ENCODE data around the gene NFATC3. TPM values are rescaled to one million over a fixed set of nuclear protein-coding genes. Genes with fewer than 3 reads are reported as not detected.

Gene NFATC3
- total RNA-seq, 2 donors from 2014 or later, result 24.5 to 45.0 TPM

- no peak for DNase-seq (ENCODE audit: low spot score)
- no peak for TF ChIP-seq CTCF (IDR thresholded peaks at IDR 0.05)
- peaks cover 0 to 60% of the 10 kb centered on the region in 2 donors for H3K4me1 ChIP-seq
- peaks cover 46% of the 10 kb centered on the region for H3K36me3 ChIP-seq
- H3K27ac ChIP-seq, result peak overlapping the region; percentile 89 to 94
- no peaks in the 10 kb centered on the region for H3K9me3 ChIP-seq
- H3K4me3 ChIP-seq, result no peak overlapping the region
- no peaks in the 10 kb centered on the region for H3K27me3 ChIP-seq
Measured at GRCh38 chr16:68250951-68251350, 165.8 kb downstream of the NFATC3 start.

- Histone ChIP-seq H3K36me3 (peaks cover 52% of the 10 kb centered on the region), H3K4me1 (peaks cover 0 to 51% of the 10 kb centered on the region in 2 donors), H3K27me3 (no peaks in the 10 kb centered on the region), H3K9me3 (no peaks in the 10 kb centered on the region), H3K4me3 (no peak overlapping the region), H3K27ac (peak overlapping the region; percentile 89 to 94)
- TF ChIP-seq CTCF (IDR thresholded peaks at IDR 0.05), result no peak
- no peak for DNase-seq (ENCODE audit: low spot score)
Measured at GRCh38 chr16:68251832-68252231, 166.7 kb downstream of the NFATC3 start.

DNA sequence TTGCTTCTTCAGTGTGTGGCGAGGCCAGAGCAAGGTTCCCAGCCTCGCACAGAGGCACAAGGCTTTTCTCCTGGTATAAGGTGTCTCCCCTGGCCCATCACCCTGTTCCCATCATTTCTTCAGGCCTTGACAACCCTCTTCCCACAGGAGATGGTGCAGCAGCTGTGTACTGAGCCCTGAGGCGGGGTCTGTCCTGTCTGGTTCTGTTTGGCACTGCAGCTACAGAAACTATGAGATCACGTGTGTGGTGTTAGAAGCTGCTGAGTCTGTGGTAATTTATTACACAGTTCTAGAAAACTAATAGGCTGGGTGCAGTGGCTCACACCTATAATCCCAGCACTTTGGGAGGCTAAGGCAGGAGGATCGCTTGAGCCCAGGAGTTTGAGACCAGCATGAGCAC is 167.2 kb downstream of the NFATC3 start:
- Histone ChIP-seq H3K4me1 (peaks cover 0 to 46% of the 10 kb centered on the region in 2 donors), H3K9me3 (no peaks in the 10 kb centered on the region), H3K36me3 (peaks cover 52% of the 10 kb centered on the region), H3K27me3 (no peaks in the 10 kb centered on the region), H3K4me3 (no peak overlapping the region), H3K27ac (peak overlapping the region; percentile 89 to 94)
- TF ChIP-seq CTCF (IDR thresholded peaks at IDR 0.05), result no peak
- DNase-seq (ENCODE audit: low spot score), result no peak

DNA sequence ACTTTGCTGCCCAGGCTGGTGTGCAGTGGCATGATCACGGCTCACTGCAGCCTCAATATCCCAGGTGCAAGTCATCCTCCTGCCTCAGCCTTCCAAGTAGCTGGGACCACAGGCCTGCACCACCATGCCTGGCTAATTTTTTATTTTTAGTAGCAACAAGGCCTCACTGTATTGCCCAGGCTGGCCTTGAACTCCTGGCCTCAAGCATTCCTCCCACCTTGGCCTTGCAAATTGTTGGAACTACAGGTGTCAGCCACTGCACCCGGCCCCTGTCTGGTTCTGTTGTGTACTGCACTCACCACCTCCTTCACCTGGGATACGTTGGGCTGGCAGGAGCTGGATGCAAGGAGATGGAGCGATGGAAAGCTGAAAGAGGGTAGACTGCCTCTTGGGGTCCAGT is 168.6 kb downstream of the NFATC3 start:
- Histone ChIP-seq H3K27me3 (no peaks in the 10 kb centered on the region), H3K36me3 (peaks cover 52% of the 10 kb centered on the region), H3K4me1 (peaks cover 0 to 43% of the 10 kb centered on the region in 2 donors), H3K9me3 (no peaks in the 10 kb centered on the region), H3K27ac (peak overlapping the region; percentile 89 to 94), H3K4me3 (no peak overlapping the region)
- DNase-seq (ENCODE audit: low spot score), result no peak
- TF ChIP-seq CTCF (IDR thresholded peaks at IDR 0.05), result no peak

GRCh38 chr16:68255712-68256111 is 170.5 kb downstream of the NFATC3 start:
- no peak for TF ChIP-seq CTCF (IDR thresholded peaks at IDR 0.05)
- peaks cover 57% of the 10 kb centered on the region for H3K36me3 ChIP-seq
- H3K27me3 ChIP-seq, result no peaks in the 10 kb centered on the region
- peaks cover 0 to 32% of the 10 kb centered on the region in 2 donors for H3K4me1 ChIP-seq
- no peaks in the 10 kb centered on the region for H3K9me3 ChIP-seq
- H3K27ac ChIP-seq, result peak overlapping the region; percentile 89 to 94
- no peak for DNase-seq (ENCODE audit: low spot score)
- H3K4me3 ChIP-seq, result no peak overlapping the region

DNA sequence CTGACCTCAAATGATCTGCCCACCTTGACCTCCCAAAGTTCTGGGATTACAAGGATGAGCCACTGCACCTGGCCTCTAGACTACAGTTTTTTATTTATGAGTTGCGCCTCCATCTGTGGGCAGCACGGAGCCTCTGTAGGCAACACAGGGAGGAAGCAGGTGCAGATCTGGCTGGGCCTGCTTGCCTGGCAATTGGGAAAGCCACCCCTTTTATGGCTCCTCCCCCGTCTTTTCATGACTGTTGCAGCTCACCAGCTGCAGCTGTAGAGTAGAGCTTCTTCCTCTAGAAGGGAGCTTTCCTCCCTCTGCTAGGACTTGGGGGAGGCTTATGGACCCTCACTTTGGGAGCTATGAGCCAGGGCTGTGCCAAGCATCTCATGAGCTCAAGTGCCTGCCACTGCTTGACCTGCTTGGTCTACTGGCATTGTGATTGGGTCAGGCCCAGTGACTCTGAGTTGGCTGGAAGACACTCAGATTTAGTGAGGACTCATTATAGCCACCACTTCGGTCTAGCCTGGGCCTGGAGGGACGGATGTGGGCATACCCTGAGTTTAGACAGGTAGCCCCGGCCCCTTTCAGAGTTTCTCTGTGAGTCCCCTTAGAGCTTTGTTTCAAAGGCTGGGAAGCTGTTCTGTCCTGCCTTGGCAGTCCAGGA is 172.2 kb downstream of the NFATC3 start:
- peaks cover 56% of the 10 kb centered on the region for H3K36me3 ChIP-seq
- TF ChIP-seq CTCF (IDR thresholded peaks at IDR 0.05), result no peak
- peak overlapping the region; percentile 75 to 80 for H3K27ac ChIP-seq
- peaks cover 0 to 30% of the 10 kb centered on the region in 2 donors for H3K4me1 ChIP-seq
- no peaks in the 10 kb centered on the region for H3K9me3 ChIP-seq
- H3K27me3 ChIP-seq, result no peaks in the 10 kb centered on the region
- DNase-seq (ENCODE audit: low spot score), result no peak
- H3K4me3 ChIP-seq, result no peak overlapping the region
